Right ventricle myocardium superior (tissue), 1 donor: ENCODE results near the gene GABRD. TPM values are rescaled to one million over a fixed set of nuclear protein-coding genes. Genes with fewer than 3 reads are reported as not detected.

ENCODE experiments used
- ATAC-seq: fragments of 200-7000 bp; cut with Tn5 transposase; one replicate; pipeline ENCODE4 v1.9.1; 2020; ENCODE audit warnings: mild to moderate bottlenecking; ENCODE audit not compliant: poor library complexity
- DNase-seq: peaks from one replicate; pipeline ENCODE4 v3.0.0-alpha.2; 2020
- intact Hi-C: fragments of 100-400 bp; cut with DNase I; formaldehyde crosslinking; loops from one replicate; pipeline ENCODE4 v1.11.2; 2022
- total RNA-seq: library from RNA; stranded (reverse); fragmentation: NEBNext Ultra II Directional; extraction: Animal tissue kit (Norgen Biotek cat#: 25700); gene quantifications from one replicate; pipeline ENCODE4 v1.2.1, GENCODE V29; 2021
- donor health status: DM: no; HTN: yes; CAD: no; lungs with severe emphysema.

GABRD gene
- total RNA-seq, 1 donor from 2014 or later: 0.43 TPM

DNA sequence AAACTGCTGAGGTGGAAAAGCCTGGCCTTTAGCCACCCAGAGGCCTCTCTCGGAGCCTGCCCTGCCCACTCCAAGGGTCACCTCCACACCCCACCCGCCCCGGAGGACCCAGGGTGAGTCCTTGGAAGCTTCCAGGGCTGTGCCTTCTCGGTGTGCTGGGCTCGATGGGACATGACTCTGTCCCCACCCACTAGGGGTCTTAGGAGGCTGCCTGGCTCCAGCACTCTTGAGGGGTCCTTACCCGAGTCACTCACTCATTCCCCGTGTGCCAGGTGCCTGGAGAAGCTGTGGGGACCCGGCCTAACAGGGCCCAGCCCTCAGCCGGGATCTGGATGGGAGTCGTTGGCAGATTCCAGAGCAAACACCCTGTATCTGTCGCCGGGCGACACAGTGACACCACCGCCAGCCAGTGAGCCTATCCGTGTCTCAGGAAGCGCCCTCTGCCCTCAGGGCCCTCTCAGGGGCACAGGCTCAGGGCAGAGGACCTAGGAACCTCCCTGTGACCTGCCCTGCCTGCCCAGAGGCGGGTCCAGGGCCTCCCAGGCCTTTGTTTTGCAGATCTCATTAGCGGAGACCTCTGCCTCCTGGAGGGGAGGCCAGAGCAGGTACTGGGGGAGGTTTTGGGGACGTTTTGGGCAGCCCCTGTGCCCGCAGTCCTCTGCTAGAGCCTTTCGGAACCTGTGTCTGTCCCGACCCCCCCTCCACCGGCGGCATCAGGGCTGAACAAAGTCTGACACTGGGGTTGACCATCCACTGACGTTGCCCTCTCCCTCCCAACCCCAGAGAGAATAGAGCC is 28.0 kb downstream of the GABRD start:
- intact Hi-C loops: no loop called here
- ATAC-seq (no peak), DNase-seq (no peak)

DNA sequence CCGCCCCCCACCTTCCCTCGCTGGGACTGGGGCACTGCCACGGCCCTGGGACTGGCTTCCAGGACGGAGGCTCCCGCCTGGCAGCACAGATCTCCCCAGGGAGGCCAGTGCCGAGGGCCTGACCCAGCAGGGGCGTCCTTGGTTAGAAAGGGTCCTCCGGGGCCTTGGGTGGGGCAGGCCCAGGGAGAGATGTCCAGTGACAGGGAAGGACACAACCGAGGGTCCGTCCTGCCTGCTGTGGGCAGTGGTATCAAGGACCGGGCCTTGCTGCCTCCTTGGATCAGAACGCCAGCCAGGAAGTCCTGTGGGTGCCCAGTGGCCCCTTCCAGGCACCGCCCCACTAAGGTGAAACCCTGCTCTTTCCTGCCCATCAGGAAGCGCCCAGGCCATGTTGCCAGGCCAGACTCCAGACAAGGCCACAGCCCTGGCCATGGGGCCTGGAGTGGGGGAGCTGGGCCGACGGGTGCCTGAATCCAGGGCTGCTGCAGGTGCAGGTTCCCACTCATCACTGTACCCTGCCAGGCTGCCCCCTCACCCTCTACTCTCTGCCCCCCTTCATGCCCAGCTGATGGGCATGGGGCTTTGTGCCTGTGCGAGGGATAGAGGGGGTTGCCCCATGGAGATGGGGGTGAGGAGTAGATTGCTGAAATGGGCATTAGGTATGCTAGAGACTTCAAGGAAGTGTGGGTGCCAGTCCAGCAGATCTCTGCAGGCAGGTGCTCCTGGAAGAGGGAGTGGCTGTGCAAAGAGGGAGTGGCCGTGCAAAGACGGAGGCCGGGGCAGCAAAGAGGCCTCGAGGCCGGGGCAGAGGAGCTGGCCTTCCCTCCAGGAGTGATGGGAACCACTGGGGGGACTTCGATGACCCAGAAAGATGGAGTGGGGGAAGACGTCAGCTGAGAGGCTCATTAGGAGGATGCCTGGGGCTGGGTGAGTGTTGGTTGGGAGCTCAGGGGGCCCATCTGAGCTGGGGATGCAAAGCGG is 28.9 kb downstream of the GABRD start:
- intact Hi-C loops: no loop called here

DNA sequence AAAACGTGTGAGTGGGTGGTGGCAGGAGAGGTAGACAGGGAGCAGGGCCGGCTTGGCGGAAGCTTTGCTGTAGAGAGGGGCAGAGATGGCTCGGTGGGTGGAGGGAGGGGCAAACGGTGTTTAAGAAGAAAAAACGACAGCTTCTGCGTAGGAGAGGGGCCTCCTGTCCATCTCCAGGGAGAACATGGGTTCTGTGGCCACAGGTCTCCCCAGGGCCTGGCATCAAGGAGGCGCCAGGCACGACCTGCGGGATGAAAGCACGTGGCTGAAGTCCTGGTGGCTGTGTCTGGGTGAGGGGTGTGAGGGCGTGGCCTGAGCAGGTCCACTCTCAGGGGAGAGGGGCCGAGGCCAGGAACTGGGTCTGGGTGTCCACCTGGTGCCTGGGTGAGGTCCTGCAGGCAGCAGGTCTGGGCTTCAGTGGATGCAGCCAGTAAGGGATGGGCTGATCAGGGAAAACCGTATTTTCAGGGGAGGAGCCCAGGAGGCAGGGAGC is 30.1 kb downstream of the GABRD start:
- ATAC-seq: no peak
- DNase-seq: no peak
- intact Hi-C loops: no loop called here

More for the DNA sequence above, 28.9 kb downstream of the GABRD start:
- ATAC-seq: no peak
- no peak for DNase-seq

DNA sequence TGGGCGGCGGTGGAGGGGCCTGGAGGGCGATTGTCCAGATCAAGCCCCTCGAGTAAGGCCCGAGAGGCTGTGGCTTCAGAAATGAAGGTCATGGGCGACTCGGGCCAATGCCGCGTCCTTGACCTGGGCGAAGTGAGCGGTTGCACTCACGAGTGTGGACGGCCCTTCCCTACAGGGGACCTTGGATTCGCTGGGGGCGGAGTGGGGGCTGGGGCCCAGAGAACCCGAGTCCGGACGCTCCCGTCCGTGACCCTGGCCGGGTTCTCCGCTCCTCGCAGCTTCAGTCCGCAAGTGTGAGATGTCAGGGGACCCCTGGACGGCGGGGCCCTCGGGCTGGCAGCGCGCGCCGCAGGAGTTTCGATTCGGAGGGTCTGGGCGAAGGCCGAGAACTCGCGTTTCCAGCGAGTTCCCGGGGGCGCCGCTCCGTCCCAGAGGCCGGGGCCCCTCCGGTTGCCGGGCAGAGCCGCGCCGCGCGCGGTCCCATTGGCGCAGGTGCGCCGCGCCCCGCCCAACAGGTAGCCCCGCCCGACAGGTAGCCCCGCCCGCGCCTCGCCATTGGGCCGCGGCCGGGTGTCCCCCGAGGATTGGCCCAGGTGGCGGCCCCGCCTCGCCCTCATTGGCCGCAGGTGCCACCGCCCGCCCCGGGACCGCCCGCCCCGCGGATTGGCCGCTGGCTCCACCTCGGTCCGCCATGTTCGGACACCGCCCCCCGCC is 30.7 kb downstream of the GABRD start, which contains the start of gene PRKCZ:
Gene PRKCZ, plus strand, starts transcription at position 694 of the 714 bp plus-strand sequence. CDS start 220 bp downstream, outside the sequence.
- peak; percentile 93 for ATAC-seq
- intact Hi-C loops: no loop called here
- peak; percentile 89 for DNase-seq

DNA sequence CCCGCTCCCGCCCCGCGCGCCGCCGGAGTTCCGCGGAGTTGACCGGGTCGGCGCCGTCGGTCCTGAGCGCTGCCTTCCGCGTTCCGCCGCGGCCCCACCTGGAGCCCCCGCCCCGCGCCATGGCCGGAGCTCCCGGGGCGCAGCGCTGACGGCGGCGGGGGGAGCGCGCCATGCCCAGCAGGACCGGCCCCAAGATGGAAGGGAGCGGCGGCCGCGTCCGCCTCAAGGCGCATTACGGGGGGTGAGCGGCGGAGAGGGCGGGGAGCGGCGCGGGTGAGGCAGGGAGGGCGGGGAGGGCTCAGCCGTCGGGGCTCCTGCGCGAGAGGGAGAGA is 31.3 kb downstream of the GABRD start:
- intact Hi-C loops: no loop called here
- ATAC-seq: no peak
- no peak for DNase-seq

DNA sequence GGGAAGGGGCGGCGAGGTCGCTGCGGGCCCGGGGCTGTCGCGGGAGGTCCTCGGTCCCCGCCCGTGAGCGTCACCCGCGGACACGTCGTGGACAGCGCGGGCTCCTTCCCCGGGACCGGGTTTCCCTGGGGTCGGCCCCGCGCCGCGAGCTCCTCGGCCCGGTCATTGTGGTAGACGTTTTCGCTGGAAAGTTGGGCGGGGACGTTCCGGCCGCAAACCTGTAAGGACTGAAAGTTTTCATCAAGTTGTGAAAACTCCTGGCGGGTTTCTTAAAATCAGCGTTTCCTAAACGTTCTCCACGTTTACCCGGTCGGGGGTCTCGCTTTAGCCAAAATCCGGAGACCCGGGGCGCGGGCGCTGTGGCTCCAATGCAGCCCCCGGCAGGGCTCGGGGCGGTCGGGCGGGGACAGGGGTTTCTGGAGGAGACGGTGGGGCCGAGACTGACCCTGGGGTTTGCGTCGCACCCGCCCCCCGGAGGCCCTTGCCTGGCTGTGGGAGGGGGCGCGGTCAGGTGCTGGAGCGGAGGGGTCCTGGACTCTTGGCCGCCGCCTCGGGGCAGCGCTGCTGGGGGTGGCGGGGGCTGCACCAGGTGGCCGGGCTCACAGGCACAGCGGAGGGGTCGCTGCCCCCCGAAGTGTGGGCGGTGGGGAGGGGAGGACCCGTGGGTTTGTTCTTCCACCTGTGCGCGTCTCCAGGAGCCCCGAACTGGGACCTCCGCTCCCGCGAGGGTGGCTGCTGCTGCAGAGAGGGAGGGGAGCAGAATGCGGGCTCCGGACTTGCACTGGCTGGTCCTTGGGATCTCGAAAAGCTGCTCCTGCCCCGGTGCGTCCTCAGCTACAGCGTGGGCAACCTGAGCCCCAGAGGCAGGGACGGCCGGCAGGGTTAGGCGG is 31.9 kb downstream of the GABRD start:
- intact Hi-C loops: no loop called here
- no peak for DNase-seq
- no peak for ATAC-seq

DNA sequence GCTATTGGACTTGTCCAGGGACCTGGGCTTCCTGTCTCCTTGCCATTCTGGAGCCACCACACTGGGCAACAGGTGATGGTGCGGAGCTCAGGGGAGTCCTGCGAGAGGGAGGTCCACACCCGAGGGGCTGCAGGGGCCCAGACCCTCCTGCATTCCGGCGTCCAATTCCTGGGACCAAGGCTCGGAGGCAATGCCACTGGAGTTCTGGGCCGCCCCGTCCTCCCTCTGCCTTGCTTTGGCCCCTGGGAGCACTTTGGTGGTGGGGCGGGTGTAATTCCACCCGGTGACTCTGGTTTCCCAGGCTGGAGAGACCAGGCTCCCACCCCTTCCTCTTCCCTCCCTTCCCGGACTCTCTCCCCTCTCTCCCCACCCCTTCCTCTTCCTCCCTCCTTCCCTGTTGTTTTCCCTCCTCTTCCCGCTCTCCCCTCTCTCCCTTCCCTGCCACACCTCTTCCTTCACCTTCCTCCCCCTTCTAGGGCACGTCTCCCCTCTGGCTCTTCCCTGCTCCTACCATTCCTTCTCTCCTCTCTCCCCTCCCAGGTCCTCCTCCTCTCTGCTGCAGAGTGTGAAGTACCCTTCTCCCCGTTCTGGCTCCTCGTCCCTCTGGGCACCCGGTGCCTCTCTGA is 33.0 kb downstream of the GABRD start:
- no peak for ATAC-seq
- no peak for DNase-seq
- intact Hi-C loops: no loop called here

DNA sequence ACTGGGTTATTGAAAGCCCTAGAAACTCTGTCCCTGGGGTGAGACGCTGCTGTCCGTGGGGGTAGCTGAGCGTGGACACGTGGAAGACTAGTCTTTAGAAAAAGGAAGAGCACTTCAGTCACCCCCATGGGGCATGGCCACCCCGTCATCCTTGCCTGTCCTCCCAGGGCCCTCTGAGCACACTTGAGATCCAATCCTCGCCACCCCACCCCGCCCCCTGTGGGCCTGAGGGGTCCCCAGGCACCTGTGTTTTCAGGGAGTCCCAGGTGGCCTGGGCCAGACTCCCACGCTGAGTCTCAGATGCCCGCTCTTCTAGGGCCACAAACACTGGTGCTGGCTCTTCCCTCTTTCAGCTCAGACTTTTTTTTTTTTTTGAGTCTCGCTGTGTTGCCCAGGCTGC is 33.6 kb downstream of the GABRD start:
- intact Hi-C loops: no loop called here
- DNase-seq: no peak

DNA sequence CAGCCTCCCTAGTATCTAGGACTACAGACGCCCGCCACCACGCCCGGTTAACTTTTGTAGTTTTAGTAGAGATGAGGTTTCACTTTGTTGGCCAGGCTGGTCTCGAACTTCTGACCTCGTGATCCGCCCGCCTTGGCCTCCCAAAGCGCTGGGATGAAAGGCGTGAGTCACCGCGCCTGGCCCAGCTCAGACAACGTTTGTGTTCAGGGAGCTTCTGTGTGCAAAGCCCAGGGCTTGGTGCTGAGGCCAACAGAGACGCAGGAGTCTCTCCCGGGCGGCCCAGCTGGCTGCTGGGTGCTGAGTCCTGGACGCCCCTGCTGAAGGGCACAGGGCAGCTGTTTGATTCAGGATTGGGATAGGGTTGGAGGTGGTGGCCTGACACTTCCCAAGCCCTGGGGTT is 34.1 kb downstream of the GABRD start:
- intact Hi-C loops: no loop called here
- ATAC-seq (no peak), DNase-seq (no peak)

More for the DNA sequence above, 33.6 kb downstream of the GABRD start:
- no peak for ATAC-seq

DNA sequence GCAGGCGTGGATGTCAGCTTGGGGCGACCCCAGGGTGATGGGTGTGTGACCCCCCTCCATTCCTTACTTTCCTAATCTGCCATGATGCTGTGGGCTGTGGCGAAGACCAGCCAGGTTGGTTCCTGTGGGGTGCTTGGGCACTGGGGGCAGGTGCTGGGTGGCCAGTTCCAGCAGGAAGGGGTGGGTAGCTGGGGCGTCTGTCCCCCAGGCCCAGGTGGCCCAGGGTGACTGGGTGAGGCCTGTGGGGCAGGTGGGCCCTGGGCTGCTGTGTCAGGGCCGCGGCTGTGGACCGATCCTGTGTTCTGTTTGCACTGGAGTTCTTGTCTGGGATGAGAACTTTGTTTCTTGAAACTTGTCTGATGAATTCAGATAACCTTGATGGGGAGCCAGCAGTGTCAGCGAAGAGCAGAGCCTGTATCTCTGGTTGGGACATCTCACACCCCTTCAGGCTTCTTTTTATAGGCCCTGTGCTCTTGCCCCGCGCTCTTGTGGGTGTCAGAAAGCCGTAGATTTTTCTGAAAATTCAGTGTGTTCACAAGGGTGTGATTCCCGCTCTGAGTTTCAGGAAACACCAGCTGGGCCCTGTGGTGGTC is 34.7 kb downstream of the GABRD start:
- ATAC-seq: no peak
- no peak for DNase-seq
- intact Hi-C loops: no loop called here

DNA sequence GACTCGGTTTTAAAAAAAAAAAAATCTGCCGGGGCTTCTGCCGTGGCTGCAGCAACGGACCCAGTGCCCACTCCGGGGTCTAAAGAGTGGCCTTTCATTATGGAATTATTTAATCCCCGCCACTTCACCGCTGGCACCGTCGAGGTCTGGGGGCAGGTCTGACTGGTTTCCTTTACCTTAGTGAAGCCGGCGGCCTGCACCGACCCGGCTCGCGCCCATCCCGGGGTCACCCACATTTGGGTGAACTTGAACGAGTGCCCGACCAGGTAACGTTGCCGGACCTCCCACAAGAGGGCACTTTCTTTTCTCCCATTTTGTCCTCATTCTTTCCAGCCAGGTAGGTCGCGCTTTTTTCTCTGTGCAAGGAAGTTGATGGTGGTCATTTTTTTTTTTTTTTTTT is 35.4 kb downstream of the GABRD start:
- DNase-seq: no peak
- no peak for ATAC-seq
- intact Hi-C loops: no loop called here

DNA sequence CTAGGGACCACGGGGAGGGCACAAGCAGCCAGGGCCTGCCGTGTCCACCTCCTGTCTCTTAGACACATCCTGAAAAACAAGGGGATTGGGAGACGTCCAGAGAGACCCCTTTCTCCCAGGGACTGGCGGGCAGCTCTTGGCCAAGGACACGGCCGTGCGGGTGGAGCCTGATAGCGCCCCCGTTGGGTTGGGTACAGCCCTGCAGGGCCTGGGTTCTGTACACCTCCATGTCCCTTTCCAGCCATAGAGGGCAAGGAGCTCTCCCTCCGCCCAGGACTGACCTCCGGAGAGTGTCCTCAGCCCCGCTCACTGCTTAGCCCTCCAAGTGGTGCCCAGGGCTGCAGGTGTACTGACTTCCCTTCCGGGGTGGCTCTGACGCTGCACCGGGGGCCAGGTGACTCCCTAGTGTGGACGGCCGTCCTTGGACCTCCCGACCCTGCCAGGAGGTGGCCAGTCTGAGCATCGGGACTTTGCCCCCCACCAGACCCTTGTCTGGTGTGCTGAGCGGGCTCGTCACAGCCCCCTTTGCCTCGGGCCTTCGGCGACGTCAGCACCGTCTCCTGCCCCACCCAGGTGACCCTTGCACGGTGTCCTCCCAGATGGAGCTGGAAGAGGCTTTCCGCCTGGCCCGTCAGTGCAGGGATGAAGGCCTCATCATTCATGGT is 36.9 kb downstream of the GABRD start:
- no peak for DNase-seq
- intact Hi-C loops: no loop called here
- ATAC-seq: no peak

DNA sequence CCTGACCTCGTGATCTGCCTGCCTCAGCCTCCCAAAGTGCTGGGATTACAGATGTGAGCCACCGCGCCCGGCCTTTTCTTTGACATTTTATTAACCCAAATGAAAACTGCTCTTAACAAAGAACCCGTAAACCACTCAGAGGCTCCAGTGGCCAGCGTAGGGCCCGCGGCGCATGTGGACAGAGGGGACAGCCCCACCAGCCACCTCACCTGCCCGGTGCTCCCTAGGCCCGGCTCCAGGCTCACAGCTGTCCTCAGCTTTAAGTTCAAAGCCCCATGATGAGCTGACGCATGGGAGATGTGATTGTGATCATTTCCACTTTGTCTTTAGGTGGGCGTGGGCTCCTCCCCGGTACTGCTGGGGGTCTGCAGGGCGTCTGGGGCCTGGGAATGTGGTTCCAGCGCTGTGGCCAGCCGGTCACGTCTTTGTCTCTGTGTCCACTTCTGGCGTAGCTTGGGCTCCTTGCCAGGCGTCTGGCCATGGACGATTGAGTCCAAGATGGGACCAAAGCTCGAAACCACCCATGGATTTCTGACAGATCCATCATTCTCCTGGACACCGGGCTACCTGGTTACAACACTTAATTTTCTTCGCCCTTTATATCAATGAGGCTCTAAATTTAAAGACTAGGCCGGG is 37.9 kb downstream of the GABRD start:
- no peak for DNase-seq
- ATAC-seq: no peak
- intact Hi-C loops: no loop called here

DNA sequence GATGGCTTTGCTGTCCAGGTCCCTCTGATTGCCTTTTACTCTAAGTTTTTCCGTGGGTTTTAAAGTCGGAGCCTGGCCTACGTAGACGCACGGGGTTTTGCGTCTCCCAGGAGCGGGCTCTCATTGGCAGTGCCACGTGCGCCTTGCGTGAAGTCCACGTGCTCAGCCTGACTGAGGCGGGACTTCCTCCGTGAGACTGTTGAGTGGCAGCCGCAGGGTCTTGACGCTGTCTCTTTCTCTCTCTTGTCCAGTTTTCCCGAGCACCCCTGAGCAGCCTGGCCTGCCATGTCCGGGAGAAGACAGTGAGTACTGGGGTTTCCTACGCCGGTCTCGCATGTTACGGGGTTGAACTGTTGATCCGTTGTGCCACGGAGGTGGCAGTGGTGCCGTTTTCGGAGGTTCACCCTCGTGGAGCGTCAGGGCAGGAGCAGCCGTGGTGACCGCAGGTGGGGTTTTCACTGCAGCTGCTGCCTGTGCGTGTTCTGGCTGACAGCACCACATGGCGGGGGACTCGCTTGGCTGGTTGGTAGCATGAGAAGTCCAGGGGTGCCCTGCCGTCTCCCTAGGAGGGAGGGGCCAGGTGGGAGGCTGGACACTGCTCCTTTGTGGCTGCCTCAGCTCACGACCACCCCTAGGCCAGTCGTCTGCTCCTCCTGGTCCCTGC is 40.3 kb downstream of the GABRD start:
- DNase-seq: no peak
- intact Hi-C loops: no loop called here
- no peak for ATAC-seq

DNA sequence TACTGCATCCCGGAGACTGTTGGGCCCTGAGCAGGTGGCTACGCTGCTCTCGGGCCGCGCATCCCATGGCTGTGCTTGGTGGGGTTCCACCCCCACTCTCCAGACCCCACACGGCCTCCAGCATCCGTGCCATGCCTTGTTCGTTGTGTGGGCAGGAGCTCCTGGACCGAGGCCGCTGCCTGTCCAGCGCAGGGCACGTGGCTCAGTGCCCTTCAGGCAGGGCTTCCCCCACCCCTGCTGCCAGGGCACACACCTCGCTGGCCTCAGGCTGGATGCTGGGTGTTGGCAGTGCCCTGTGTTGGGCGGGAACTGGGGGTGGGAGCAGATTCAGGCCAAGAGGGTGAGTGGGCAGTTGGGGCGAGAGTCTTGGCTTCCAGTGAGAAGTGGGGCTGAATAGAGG is 40.9 kb downstream of the GABRD start:
- intact Hi-C loops: no loop called here
- DNase-seq: no peak
- no peak for ATAC-seq

DNA sequence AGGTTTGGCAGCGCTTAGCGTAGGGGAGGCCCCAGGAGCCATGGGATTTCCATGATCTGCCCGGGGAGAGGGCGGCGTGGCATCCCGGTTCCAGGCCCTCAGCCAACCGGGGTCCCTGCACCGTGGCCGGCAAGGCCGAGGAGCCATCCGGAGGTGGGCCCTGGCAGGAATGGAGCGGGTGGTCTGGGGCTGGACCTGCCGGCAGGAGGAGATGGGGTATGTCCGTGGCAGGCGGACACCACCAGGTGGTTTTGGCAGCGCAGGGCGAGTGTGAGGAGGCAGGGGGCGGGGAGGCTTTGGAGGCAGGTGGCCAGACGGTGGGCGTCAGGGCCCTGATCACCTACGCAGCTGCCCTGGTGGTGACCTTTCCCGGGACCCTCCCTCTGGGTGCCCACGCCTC is 41.4 kb downstream of the GABRD start:
- intact Hi-C loops: no loop called here
- DNase-seq: no peak
- ATAC-seq: no peak
